NB4 (cell line): ENCODE results near the gene ATP8B3.

ENCODE experiments used
- DNase-seq: peaks from one replicate; pipeline ENCODE4 v3.0.0; 2010; ENCODE audit warnings: low read depth
- H3K4me3 ChIP-seq: one replicate; pipeline ENCODE4 v1.5.1; 2011; ENCODE audit warnings: mild to moderate bottlenecking, low read depth, low read length, moderate library complexity
- MYC ChIP-seq: IDR thresholded peaks from 2 replicates; pipeline ENCODE4 v1.6.1; 2011; ENCODE audit warnings: low read depth, low read length
- POLR2A ChIP-seq: IDR thresholded peaks from 2 replicates; pipeline ENCODE4 v1.6.1; 2011; ENCODE audit warnings: mild to moderate bottlenecking; ENCODE audit not compliant: insufficient read length; ENCODE audit errors: extremely low read depth
- TF ChIP-seq, protein P1 (sequence below): IDR thresholded peaks from 2 replicates; pipeline ENCODE4 v1.6.1; 2011; ENCODE audit warnings: low read depth, low read length
- TF ChIP-seq, protein P2 (sequence below): IDR thresholded peaks from one replicate; pipeline ENCODE4 v1.5.1; 2012; ENCODE audit warnings: low read depth, low read length

ATP8B3 gene

DNA sequence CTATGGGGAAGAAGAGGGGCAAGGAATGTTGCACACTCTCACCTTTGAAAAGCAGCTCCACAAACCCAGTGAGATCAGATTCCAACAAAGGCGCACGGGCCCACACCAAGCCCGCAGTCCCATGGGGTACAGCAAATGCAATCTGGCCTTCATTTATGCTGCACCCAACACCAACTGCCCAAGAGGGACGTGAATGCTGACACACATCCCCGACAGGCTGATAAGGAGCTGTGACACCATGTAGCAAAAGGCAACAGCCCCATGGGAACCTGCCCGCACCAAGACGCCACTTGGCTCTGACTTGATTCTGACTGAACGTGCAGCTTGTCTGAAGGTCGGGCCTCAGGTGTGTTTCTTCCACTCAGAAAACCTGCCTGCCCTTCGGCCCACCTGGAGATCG is 18.9 kb upstream of the ATP8B3 start:
- H3K4me3 ChIP-seq, result no peak overlapping the region
- DNase-seq, result no peak
- TF ChIP-seq MYC (no peak), POLR2A (no peak)
- TF ChIP-seq, protein P1, sequence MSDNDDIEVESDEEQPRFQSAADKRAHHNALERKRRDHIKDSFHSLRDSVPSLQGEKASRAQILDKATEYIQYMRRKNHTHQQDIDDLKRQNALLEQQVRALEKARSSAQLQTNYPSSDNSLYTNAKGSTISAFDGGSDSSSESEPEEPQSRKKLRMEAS, result no peak
- TF ChIP-seq, protein P2, sequence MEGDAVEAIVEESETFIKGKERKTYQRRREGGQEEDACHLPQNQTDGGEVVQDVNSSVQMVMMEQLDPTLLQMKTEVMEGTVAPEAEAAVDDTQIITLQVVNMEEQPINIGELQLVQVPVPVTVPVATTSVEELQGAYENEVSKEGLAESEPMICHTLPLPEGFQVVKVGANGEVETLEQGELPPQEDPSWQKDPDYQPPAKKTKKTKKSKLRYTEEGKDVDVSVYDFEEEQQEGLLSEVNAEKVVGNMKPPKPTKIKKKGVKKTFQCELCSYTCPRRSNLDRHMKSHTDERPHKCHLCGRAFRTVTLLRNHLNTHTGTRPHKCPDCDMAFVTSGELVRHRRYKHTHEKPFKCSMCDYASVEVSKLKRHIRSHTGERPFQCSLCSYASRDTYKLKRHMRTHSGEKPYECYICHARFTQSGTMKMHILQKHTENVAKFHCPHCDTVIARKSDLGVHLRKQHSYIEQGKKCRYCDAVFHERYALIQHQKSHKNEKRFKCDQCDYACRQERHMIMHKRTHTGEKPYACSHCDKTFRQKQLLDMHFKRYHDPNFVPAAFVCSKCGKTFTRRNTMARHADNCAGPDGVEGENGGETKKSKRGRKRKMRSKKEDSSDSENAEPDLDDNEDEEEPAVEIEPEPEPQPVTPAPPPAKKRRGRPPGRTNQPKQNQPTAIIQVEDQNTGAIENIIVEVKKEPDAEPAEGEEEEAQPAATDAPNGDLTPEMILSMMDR, result no peak

DNA sequence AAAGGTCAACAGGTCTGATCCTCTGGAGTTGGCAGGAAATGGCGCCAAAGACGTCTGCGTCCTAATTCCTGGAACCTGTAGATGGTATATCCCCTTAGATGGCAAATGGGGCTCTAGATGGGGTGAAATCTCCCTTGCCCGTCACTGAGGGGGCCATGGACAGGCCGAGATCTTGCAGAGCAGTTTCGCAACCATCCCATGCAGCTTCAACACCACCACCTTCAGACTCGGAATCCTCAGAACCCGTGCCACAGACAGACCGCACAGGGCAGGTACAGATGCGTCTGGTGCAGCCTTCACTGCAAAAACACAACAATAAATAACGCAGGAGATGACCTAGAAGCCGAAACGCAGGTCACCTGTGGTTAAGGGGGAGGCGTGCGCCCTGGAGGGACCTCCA is 18.5 kb upstream of the ATP8B3 start:
- DNase-seq, result no peak
- no peak for TF ChIP-seq POLR2A
- no peak for TF ChIP-seq MYC
- TF ChIP-seq, protein P2, result no peak
- TF ChIP-seq, protein P1, result no peak

DNA sequence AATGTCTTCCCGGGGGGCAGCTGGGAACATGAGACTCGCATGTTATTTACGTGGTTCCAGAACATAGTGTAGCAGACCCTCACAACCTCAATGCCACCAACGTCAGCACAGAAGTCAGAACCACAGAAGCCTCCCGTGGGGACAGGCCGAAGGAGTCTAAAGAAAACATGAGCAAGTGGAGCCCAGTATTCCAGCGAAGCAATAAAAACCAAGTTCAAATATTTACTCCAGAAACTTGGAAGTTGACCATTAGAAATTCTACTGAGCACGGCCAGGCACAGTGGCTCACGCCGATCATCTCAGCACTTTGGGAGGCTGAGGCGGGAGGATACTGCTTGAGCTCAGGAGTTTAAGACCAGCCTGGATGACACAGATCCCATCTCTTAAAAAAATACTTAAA is 17.9 kb upstream of the ATP8B3 start:
- TF ChIP-seq, protein P2, result no peak
- TF ChIP-seq, protein P1, result no peak
- TF ChIP-seq POLR2A (no peak), MYC (no peak)
- DNase-seq, result no peak
- no peak overlapping the region for H3K4me3 ChIP-seq

More for the DNA sequence above, 18.5 kb upstream of the ATP8B3 start:
- no peak overlapping the region for H3K4me3 ChIP-seq

DNA sequence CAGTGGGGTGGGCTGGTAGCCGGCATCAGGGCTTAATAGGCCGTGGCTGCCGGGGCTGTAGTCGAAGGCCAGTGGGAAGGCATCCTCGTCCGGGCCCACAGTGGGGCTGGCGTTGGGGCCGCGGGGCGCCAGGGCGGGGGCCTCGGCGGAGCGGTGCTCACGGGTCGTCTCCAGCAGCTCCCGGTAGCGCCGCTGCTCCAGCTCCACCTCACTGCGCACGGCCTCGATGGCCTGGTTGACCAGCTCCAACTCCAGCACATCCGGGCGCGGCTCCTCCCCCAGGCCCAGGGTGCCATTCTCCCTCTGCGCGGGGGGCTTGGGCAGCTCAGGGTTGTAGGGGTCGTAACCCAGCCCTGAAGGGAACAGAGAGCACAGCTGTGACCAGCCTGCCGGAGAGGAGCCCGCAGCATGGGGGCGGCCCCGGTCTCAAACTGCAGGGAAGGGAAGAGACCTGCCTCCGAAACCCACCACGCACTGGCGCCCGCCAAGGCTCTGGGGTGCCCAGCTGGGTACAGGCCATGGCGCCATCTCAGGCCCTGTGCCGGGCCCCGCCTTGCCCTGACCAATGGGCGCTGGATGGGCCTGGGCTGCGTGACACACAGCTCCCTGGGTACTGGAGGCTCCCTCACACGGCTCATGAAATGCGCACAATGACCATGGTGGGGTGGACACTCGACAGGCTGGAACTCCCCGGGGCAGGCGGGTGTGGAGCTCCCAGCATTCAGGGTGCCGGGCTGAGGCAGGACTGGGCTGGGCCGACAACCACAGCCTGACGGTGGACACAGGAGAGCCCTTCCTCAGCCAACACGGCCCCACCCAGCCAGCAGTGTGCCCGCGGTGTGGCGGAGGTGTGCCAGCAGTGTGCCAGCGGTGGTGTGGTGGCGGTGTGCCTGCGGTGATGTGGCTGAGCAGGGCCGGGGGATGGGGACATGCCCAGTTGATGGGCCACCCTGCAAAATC is 16.5 kb upstream of the ATP8B3 start:
- TF ChIP-seq POLR2A, result no peak
- TF ChIP-seq, protein P2, result no peak
- TF ChIP-seq, protein P1, result no peak
- no peak for TF ChIP-seq MYC
- DNase-seq, result no peak
- no peak overlapping the region for H3K4me3 ChIP-seq

DNA sequence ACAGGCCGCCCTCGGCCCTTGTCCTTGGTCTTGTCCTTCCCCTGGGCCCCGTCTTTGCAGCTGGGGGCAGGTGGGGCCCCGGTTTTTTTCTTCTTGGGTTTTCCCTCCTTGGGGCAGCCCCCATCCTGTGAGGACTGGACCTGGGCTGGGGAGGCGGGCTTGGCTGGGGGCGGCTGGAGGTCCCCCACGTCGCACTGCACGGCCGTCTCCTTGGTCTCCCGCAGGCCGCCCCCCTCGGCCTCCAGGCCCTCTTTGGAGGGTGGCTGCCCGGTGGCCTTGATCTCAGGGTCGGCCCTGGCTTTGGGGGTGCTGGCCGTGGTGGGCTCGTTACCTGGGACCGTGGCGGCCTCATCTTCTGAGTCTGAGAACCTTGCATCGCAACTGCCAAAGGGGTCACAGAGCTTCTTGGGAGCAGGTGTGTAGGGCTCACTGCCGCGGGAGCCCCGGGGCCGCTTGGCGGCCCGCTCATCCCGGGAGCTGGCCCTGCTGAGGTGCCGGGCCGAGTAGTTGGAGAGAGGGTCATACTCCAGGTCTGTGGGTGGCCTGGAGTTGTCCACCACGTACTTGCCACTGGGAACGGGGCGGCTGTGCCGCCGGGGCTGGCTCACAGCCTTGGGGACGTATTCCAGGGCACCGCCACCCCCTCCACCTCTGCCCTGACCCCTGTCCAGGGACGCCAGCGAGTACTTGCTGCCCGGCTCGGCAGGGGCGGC is 15.6 kb upstream of the ATP8B3 start:
- DNase-seq, result no peak
- H3K4me3 ChIP-seq, result no peak overlapping the region
- no peak for TF ChIP-seq MYC
- TF ChIP-seq POLR2A, result no peak
- TF ChIP-seq, protein P2, result no peak
- TF ChIP-seq, protein P1, result no peak
